ENCODE results near the gene HMX3.

Gene HMX3

DNA sequence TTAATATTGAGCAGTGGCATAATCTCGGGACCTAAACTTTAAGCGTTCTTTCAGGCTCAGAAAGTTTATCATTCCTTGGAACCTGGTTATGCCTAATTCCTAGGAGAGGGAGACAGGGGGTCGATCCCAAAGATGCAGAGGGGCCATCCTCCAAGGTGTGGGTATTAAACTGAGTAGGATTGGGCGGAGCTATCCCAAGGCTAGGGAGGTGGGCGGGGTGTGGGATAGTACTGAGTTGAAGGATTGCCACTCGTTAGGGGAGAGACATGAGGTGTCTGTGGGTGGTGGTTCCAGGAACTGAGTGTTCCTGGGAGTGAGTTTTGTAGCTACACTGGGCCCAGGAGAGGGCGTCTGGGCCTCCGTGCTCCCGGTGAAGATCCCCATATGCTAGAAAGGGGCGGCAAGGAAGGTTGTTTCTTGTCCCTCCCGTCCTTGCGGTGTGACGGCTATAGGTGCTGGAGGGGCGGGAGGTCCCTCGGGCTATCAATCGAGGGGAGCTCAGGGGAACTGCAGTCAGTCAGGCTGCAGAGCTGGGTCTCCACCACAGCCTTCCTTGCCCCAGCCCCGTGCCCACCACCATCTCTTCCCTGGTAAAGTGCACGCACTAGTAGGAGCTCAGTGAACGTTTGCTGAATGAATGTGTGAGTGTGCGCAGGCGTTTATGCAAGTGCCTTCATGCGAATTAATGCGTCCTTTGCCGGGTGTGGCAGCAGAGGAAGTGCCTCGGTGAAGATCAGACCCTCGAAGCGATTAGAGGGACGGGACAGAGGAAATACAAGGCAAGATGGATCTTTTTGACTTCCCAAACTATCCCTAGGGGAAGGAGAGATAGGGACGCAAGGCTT is 9.1 kb downstream of the HMX3 start:
- intact Hi-C loops (cut with DNase I): no loop called here
- no peak for DNase-seq

DNA sequence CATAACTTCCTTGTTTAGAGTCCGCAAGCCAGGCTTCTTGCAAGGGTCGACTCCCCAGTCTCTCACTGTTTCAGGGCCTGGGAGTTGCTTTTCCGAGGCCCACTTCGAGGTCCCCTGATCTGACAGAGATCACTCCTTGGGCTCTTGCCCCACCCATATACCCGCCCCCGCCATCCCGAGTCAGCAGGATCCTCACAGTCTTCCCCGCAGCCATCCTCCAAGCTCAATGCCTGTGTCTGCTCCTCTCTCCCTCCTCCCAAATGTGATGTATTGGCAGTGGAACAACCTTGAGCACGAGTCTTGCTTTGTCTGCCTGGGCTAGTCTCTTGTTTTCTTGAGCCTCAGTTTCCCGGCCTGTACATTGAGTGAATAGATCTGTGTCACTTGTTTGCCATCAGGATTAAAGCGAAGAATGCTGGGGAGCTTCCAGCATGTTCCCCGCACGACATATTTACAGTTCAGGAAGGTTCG is 9.8 kb downstream of the HMX3 start:
- DNase-seq: no peak
- intact Hi-C loops (cut with DNase I): no loop called here

GRCh38 chr10:123146013-123146893 is 10.5 kb downstream of the HMX3 start:
- intact Hi-C loops (cut with DNase I): no loop called here
- no peak for DNase-seq

- intact Hi-C loops (cut with DNase I): no loop called here
- no peak for DNase-seq
Measured at GRCh38 chr10:123146894-123147634, 11.3 kb downstream of the HMX3 start.

- DNase-seq: no peak
- intact Hi-C loops (cut with DNase I): no loop called here
Measured at GRCh38 chr10:123147635-123148413, 12.1 kb downstream of the HMX3 start, which contains the start of gene HMX2. TSS of gene HMX2 (plus strand) at chr10:123148136. CDS start at chr10:123148379, 243 bp downstream.

- intact Hi-C loops (cut with DNase I): no loop called here
Measured at GRCh38 chr10:123148414-123149161, 12.8 kb downstream of the HMX3 start.

GRCh38 chr10:123149162-123149567 is 13.4 kb downstream of the HMX3 start:
- DNase-seq: no peak
- intact Hi-C loops (cut with DNase I): no loop called here

More at GRCh38 chr10:123148414-123149161, 12.8 kb downstream of the HMX3 start:
- no peak for DNase-seq

GRCh38 chr10:123149568-123150270 is 13.9 kb downstream of the HMX3 start:
- no peak for DNase-seq
- intact Hi-C loops (cut with DNase I): loop anchor here (10.0 kb wide), 1 partner anchor 145 kb away; no protein-coding TSS in a partner anchor

DNA sequence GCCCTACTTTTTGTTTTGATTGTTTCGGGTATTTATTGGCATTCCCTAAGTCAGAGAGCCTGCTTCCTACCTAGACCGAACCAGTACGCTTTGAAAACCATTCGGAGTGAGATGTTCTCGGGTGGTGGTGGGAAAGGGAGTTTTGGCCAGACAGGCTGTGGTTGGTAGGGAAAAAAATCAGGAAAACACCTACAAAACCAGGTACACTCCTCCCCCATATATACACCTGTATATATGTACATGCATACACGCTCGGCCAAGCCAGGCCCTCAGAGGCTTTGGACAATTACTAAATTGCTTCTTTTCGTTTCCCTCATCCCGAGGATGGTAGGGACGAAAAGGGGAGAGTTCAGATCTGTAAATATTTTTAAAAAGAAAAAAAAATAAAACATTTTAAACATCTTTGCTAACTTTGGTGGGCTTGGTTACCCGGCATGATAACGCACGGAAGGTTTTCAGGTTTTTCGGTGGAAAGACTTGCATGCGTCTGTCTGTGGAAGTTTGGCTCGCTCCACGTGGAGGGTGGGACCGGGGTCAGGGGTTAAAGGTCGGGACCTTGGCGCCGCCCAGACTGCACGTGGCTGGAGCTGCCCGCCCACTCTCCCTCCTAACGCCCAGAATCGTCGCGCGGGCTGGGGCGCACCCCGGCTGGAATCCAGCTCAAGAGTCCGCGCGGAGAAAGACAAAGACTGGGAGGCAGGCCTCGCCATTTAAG is 14.7 kb downstream of the HMX3 start:
- DNase-seq: no peak
- intact Hi-C loops (cut with DNase I): loop anchor here (10.0 kb wide), 1 partner anchor 144 kb away; no protein-coding TSS in a partner anchor

GRCh38 chr10:123150986-123151736 is 15.4 kb downstream of the HMX3 start:
- intact Hi-C loops (cut with DNase I): loop anchor here (10.0 kb wide), 1 partner anchor 144 kb away; no protein-coding TSS in a partner anchor
- no peak for DNase-seq

DNA sequence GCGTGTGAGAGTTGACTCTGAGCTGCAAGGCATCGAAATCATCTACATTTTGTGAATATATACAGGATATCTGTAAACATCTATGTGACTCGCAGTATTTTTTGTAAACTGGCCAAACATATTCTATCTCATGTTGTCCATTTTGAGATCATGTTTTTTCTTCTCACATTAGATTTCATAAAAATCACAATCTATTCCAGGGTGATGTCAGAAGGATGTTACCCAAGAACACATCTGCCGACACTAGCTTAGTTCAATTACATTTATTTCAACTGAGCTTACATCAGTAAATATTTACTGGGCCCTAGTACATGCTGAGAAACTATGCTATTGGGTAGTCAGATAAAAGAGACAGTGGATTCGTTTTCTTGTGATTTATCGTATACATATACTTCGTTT is 16.0 kb downstream of the HMX3 start:
- intact Hi-C loops (cut with DNase I): loop anchor here (10.0 kb wide), 1 partner anchor 143 kb away; no protein-coding TSS in a partner anchor
- DNase-seq: no peak

- intact Hi-C loops (cut with DNase I): loop anchor here (10.0 kb wide), 1 partner anchor 141 kb away; no protein-coding TSS in a partner anchor
- no peak for DNase-seq
Measured at GRCh38 chr10:123153486-123154091, 17.8 kb downstream of the HMX3 start.

DNA sequence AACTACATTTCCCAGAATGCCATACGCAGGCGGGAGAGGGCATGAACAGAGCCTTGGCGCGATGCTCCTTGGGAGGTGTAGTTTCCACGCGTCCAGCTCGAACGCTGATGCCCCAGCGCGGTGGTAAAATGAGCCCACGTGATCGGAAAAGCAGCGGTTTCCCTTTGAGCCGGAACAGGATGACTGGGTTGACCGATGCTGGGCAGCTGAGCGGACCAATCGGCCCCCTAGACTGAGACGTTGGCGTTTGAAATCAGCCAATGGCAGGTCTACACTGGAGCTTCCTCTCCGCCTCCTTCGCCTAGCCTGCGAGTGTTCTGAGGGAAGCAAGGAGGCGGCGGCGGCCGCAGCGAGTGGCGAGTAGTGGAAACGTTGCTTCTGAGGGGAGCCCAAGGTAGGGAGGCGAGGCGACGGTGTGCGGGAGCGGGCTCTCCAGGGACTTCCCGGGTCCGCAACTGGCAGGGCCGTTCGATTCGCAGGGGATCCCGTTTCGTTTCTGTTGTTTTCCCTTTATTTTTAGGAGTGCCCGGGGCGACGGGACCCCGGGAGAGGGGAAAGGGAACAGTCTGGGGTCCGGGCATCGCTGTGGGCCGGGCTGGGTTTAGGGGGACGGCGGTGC is 18.4 kb downstream of the HMX3 start, which contains the start of gene BUB3:
TSS of gene BUB3 (plus strand) at position 311 of the 619 bp plus-strand sequence. CDS start 516 bp downstream, outside the sequence.
- intact Hi-C loops (cut with DNase I): loop anchor here (10.0 kb wide), 1 partner anchor 141 kb away; no protein-coding TSS in a partner anchor

More for the DNA sequence above, 18.4 kb downstream of the HMX3 start, which contains the start of gene BUB3:
- DNase-seq: peak; percentile 98 to 100 (median 99)

Measured in head of caudate nucleus (tissue), 42 donors.